AG04450 (cell line): ENCODE measurements around the gene IL1RAPL2. TPM values are rescaled to one million over a fixed set of nuclear protein-coding genes. Genes with fewer than 3 reads are reported as not detected.

Source experiments
- CTCF ChIA-PET: fragments of 300-600, 350-600 bp; formaldehyde crosslinking; extraction: SDS; loops from one replicate; lab custom pipeline; 2022; ENCODE audit warnings: antibody characterized with exemption, inconsistent platforms; lab: Charles Lee
- POLR2A ChIA-PET: fragments of 350-600 bp; formaldehyde crosslinking; extraction: SDS; loops from one replicate; lab custom pipeline; 2021; ENCODE audit warnings: antibody characterized with exemption, inconsistent platforms; lab: Yijun Ruan, JAX
- DNase-seq: peaks from one replicate; pipeline ENCODE4 v3.0.0-alpha.2; 2011; ENCODE audit warnings: low read depth, low spot score
- H3K27ac ChIP-seq: one replicate; pipeline ENCODE4 v1.5.1; 2012; ENCODE audit warnings: low read depth, low read length, control low read depth
- H3K27me3 ChIP-seq: one replicate; pipeline ENCODE4 v1.6.0; 2012; ENCODE audit warnings: low read length; ENCODE audit not compliant: control insufficient read depth, insufficient read depth
- H3K4me3 ChIP-seq: 2 replicates; pipeline ENCODE4 v1.5.1; 2011; ENCODE audit warnings: mild to moderate bottlenecking, low read depth, low read length, control low read depth
- H3K9me3 ChIP-seq: 2 replicates; pipeline ENCODE4 v1.5.1; 2012; ENCODE audit warnings: low read length; ENCODE audit not compliant: control insufficient read depth, insufficient read depth
- CTCF ChIP-seq: IDR thresholded peaks from 2 replicates; pipeline ENCODE4 v1.5.1; 2011; ENCODE audit warnings: low read depth, low read length, control low read depth, inconsistent platforms
- polyA plus RNA-seq: library from polyadenylated mRNA; depleted of rRNA; stranded (reverse); fragments of >200 nt; gene quantifications from 2 replicates; pipeline ENCODE4 v1.2.3, GENCODE V29; 2011

IL1RAPL2 gene
- polyA plus RNA-seq, 1 experiment, result 0.71 TPM

DNA sequence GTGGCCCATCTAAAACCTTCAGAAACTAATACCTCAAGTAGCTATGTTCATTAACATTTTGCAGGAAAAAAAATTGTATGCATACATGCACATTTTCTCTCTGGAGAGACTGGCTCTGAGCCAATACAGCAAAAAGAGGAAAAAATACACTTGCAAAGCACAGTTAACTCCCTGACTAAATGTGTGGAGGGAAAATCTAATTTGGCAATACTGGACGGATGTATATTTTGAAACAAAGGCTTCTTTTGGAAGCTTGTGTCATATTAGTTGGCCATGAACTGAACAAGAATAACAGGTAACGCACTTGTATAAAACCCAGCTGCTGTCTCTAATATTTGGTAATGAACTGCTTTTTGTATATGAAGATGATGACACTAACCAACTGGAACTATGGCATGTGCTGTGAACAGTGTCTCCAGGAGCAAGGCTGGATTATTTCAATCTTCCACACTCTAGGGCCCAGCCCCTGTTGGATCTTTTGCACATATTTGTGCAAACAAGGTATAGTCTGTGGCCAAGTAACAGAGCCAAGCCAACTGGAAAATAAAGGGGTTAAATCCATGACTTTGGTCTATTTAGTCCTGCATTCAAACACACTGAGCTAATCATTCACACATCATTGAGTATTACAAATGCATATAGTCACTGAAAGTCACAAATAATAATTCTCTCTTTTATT, 1188.4 kb downstream of the IL1RAPL2 start:
- ChIA-PET CTCF (interaction anchor here (0.5 kb wide), 1 partner anchor 419 kb away, joined by 3 read pairs; no protein-coding TSS in a partner anchor), POLR2A (no interaction called here)
- H3K27me3 ChIP-seq, result no peaks in the 10 kb centered on the region
- TF ChIP-seq CTCF, result no peak
- H3K9me3 ChIP-seq, result no peaks in the 10 kb centered on the region
- DNase-seq, result no peak
- H3K27ac ChIP-seq, result no peak overlapping the region
- H3K4me3 ChIP-seq, result no peak overlapping the region

- CTCF ChIA-PET, result no interaction called here
- H3K4me3 ChIP-seq, result no peak overlapping the region
- no peaks in the 10 kb centered on the region for H3K9me3 ChIP-seq
- no peak for DNase-seq
- H3K27me3 ChIP-seq, result no peaks in the 10 kb centered on the region
- POLR2A ChIA-PET, result no interaction called here
- no peak for TF ChIP-seq CTCF
- no peak overlapping the region for H3K27ac ChIP-seq
Observed at GRCh38 chrX:105755109-105755508, 1189.1 kb downstream of the IL1RAPL2 start.

DNA sequence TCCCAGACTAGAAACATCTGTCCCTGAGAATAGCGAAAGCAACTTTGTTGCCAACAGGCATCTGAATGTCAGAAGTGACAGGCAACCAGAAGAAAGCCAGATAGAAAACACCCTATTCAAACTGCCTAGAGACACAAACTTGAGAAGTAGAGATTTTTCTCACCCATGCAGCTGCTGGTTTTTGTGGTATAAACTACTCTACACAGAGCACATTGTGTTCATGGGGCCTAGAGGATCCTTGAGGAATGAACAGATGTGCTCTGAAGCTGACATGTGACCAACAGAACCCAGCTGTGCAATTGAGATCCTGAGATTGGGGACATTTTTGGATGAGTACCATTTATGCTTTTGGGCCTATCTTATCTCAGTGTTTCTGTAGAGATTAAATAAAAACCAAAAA, 1192.8 kb downstream of the IL1RAPL2 start:
- POLR2A ChIA-PET, result no interaction called here
- DNase-seq, result no peak
- H3K9me3 ChIP-seq, result no peaks in the 10 kb centered on the region
- H3K4me3 ChIP-seq, result no peak overlapping the region
- TF ChIP-seq CTCF, result no peak
- CTCF ChIA-PET, result no interaction called here
- H3K27me3 ChIP-seq, result no peaks in the 10 kb centered on the region
- no peak overlapping the region for H3K27ac ChIP-seq

DNA sequence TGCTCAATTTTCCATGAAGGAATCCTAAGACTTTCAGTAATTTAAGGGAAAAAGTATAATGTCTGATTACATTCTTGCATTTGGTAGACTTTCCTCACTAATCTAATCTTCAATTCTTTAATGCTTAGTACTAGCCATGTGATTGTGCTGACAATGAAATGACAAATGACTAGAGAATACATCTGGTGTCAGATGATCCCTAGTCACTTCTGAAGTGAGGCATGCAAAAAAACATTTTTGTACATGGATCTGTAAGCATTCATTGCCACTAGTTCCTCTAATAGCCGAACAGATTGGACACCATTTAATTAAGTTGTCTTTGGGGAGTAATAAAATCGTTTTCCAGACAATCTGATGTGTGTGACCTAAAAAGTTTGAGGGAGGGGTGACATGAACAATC, 1193.6 kb downstream of the IL1RAPL2 start:
- no peak for TF ChIP-seq CTCF
- ChIA-PET POLR2A (no interaction called here), CTCF (no interaction called here)
- DNase-seq, result no peak
- H3K4me3 ChIP-seq, result no peak overlapping the region
- no peaks in the 10 kb centered on the region for H3K9me3 ChIP-seq
- H3K27ac ChIP-seq, result no peak overlapping the region
- H3K27me3 ChIP-seq, result no peaks in the 10 kb centered on the region

DNA sequence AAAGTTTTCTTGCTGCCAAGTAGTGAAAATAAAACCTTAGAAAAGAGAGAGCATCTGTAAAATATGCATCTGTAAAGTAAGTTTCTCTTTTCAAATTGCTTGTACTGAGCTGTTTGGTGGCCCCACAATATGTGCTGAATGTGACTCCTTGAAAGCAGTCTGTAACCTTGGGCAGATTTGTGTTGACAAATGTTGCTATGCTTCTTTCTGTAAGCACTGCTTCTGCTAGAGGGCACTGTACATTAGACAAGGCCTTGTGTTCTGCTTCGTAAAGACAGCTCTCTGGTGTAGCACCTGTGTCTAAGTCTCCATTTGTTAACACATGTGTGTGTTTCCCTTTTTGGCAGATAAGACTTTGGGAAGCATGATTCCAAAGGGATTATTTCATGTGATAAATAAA, 1199.7 kb downstream of the IL1RAPL2 start:
- POLR2A ChIA-PET, result no interaction called here
- no peak overlapping the region for H3K4me3 ChIP-seq
- DNase-seq, result no peak
- CTCF ChIA-PET, result no interaction called here
- H3K9me3 ChIP-seq, result no peaks in the 10 kb centered on the region
- TF ChIP-seq CTCF, result no peak
- H3K27me3 ChIP-seq, result no peaks in the 10 kb centered on the region
- H3K27ac ChIP-seq, result no peak overlapping the region
